Astrocyte (in vitro differentiated cells and primary cell): ENCODE results near the gene DDX27. TPM values are rescaled to one million over a fixed set of nuclear protein-coding genes. Genes with fewer than 3 reads are reported as not detected.
A peak's percentile ranks its signal among the peaks of the same experiment; 100 is the strongest.

ENCODE experiments used
- DNase-seq: peaks from one replicate; pipeline ENCODE4 v3.0.0-alpha.2; 2010; ENCODE audit warnings: low read depth
- FAIRE-seq: peaks from 2 replicates; lab custom pipeline; 2011; peaks lifted over from hg19 to GRCh38; lab: Jason Lieb, UNC
- H2AFZ ChIP-seq: 2 replicates; pipeline ENCODE4 v1.6.0; 2012; ENCODE audit warnings: low read depth, low read length, inconsistent platforms
- H3K27ac ChIP-seq: 2 replicates; pipeline ENCODE4 v1.5.1; 2011; ENCODE audit warnings: low read depth, low read length, inconsistent platforms
- H3K27me3 ChIP-seq: 2 replicates; pipeline ENCODE4 v1.6.0; 2011; ENCODE audit warnings: low read length, inconsistent platforms; ENCODE audit not compliant: insufficient read depth
- H3K36me3 ChIP-seq: 2 replicates; pipeline ENCODE4 v1.5.1; 2011; ENCODE audit warnings: low read length, inconsistent platforms; ENCODE audit not compliant: insufficient read depth
- H3K4me1 ChIP-seq: 2 replicates; pipeline ENCODE4 v1.5.1; 2011; ENCODE audit warnings: low read length, inconsistent platforms; ENCODE audit not compliant: insufficient read depth
- H3K4me2 ChIP-seq: 2 replicates; pipeline ENCODE4 v1.6.0; 2012; ENCODE audit warnings: low read length, inconsistent platforms
- H3K4me3 ChIP-seq: 2 replicates; pipeline ENCODE4 v1.5.1; 2011; ENCODE audit warnings: low read depth, mild to moderate bottlenecking, low read length, inconsistent platforms; ENCODE audit not compliant: insufficient read depth
- H3K79me2 ChIP-seq: 2 replicates; pipeline ENCODE4 v1.6.0; 2012; ENCODE audit warnings: mild to moderate bottlenecking, low read length, inconsistent platforms; ENCODE audit not compliant: insufficient read depth
- H3K9ac ChIP-seq: 2 replicates; pipeline ENCODE4 v1.6.0; 2012; ENCODE audit warnings: mild to moderate bottlenecking, low read length, inconsistent platforms
- H3K9me3 ChIP-seq: 2 replicates; pipeline ENCODE4 v1.5.1; 2012; ENCODE audit warnings: low read depth, mild to moderate bottlenecking, low read length, inconsistent platforms; ENCODE audit not compliant: insufficient read depth
- H4K20me1 ChIP-seq: 2 replicates; pipeline ENCODE4 v1.6.0; 2012; ENCODE audit warnings: low read length, inconsistent platforms; ENCODE audit not compliant: insufficient read depth
- H3K27ac Mint-ChIP-seq: one replicate; pipeline ENCODE4 v1.8.0; 2021; ENCODE audit warnings: mild to moderate bottlenecking, mixed read lengths; ENCODE audit not compliant: unreplicated experiment
- H3K27me3 Mint-ChIP-seq: one replicate; pipeline ENCODE4 v1.8.0; 2021; ENCODE audit warnings: low read depth, mixed read lengths; ENCODE audit not compliant: unreplicated experiment
- H3K36me3 Mint-ChIP-seq: one replicate; pipeline ENCODE4 v1.8.0; 2021; ENCODE audit warnings: low read depth, mixed read lengths; ENCODE audit not compliant: unreplicated experiment
- H3K4me1 Mint-ChIP-seq: one replicate; pipeline ENCODE4 v1.8.0; 2021; ENCODE audit warnings: low read depth, mixed read lengths; ENCODE audit not compliant: unreplicated experiment
- H3K4me3 Mint-ChIP-seq: one replicate; pipeline ENCODE4 v1.8.0; 2021; ENCODE audit warnings: mild to moderate bottlenecking, moderate library complexity, mixed read lengths; ENCODE audit not compliant: unreplicated experiment
- H3K9me3 Mint-ChIP-seq: one replicate; pipeline ENCODE4 v1.8.0; 2021; ENCODE audit warnings: mild to moderate bottlenecking, mixed read lengths; ENCODE audit not compliant: unreplicated experiment
- EZH2 ChIP-seq: IDR thresholded peaks from 2 replicates; pipeline ENCODE4 v1.6.1; 2012; ENCODE audit warnings: mild to moderate bottlenecking, low read length, inconsistent platforms; ENCODE audit not compliant: insufficient read depth
- total RNA-seq: library from RNA; stranded (reverse); gene quantifications from 2 replicates; pipeline ENCODE4 v1.2.1, GENCODE V29; 2021
- TF ChIP-seq, protein P1 (sequence below): IDR thresholded peaks from 2 replicates; pipeline ENCODE4 v1.5.1; 2011; ENCODE audit warnings: low read depth, mild to moderate bottlenecking, inconsistent platforms, low read length, moderate library complexity; ENCODE audit not compliant: insufficient read depth

The DDX27 gene
- total RNA-seq, 1 donor from 2014 or later = 38.3 TPM

DNA sequence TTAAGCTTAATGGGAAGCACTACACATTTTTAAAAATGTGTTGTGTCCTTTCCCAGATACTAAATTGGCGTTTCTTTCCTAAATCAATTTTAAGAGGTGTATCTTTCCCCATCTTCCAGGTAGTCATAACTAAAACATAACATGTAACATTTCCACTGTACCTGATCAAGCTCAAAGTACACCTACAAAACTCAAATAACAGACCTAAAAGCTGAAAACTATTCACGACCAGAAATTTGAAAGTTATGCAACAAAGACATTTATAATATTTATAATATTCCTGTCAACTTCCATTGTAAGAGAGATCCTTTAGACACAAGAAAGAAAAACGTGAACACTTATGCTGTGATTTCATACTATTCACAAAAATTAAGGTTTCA is 34.5 kb upstream of the DDX27 start:
- no peak for DNase-seq
- Histone ChIP-seq H4K20me1 (peaks cover 77% of the 10 kb centered on the region), H3K4me1 (peaks cover 8% of the 10 kb centered on the region), H3K27me3 (no peaks in the 10 kb centered on the region), H3K79me2 (peaks cover 83% of the 10 kb centered on the region), H3K4me2 (no peak overlapping the region), H3K36me3 (no peaks in the 10 kb centered on the region), H3K9me3 (no peaks in the 10 kb centered on the region), H2AFZ (no peak overlapping the region), H3K9ac (no peak overlapping the region), H3K4me3 (no peak overlapping the region), H3K27ac (no peak overlapping the region)
- no peak for TF ChIP-seq EZH2
- TF ChIP-seq, protein P1, sequence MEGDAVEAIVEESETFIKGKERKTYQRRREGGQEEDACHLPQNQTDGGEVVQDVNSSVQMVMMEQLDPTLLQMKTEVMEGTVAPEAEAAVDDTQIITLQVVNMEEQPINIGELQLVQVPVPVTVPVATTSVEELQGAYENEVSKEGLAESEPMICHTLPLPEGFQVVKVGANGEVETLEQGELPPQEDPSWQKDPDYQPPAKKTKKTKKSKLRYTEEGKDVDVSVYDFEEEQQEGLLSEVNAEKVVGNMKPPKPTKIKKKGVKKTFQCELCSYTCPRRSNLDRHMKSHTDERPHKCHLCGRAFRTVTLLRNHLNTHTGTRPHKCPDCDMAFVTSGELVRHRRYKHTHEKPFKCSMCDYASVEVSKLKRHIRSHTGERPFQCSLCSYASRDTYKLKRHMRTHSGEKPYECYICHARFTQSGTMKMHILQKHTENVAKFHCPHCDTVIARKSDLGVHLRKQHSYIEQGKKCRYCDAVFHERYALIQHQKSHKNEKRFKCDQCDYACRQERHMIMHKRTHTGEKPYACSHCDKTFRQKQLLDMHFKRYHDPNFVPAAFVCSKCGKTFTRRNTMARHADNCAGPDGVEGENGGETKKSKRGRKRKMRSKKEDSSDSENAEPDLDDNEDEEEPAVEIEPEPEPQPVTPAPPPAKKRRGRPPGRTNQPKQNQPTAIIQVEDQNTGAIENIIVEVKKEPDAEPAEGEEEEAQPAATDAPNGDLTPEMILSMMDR = no peak
- Mint-ChIP-seq H3K36me3 (peaks cover 3% of the 10 kb centered on the region), H3K9me3 (no peaks in the 10 kb centered on the region), H3K27ac (no peak overlapping the region), H3K4me3 (peak overlapping the region; percentile 41), H3K4me1 (peaks cover 27% of the 10 kb centered on the region), H3K27me3 (no peaks in the 10 kb centered on the region)
- FAIRE-seq = no peak

DNA sequence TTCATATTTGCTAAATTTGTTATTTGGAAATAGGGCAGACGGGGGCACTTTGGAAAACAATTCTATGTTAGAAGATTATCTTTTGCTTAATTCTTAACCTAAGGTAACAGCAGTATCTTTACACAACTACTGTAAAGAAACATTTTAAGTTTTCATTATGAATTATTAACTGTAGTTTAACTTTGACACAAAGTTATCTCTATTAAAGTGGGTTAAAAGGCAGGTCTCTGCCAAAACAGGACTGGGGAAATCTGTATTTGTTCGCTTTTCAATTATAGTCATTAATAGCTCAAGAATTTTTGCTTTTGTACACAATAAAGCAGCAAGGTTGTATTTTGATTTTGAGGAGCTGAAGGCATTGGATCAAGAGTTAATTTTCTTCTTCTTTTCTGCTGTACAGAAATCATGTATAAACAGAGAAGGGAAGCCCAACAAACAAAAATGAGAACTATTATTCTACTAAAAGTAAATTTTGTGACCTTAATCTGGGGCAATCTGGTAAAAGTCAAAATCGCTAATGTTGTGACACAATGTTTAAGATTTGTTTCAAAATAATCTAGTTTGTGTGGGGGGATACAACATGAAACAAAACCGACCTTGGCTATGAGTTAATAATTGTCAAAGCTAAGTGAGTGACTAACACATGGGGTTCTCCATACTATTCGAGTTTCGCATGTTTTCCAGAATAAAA is 34.0 kb upstream of the DDX27 start:
- no peak overlapping the region for H3K4me3 ChIP-seq
- Mint-ChIP-seq H3K9me3 (no peaks in the 10 kb centered on the region), H3K27ac (no peak overlapping the region), H3K27me3 (no peaks in the 10 kb centered on the region), H3K4me3 (peak overlapping the region; percentile 70), H3K4me1 (peaks cover 24% of the 10 kb centered on the region), H3K36me3 (peaks cover 4% of the 10 kb centered on the region)
- no peak overlapping the region for H3K4me2 ChIP-seq
- H3K9me3 ChIP-seq = no peaks in the 10 kb centered on the region
- no peak for FAIRE-seq
- no peak for DNase-seq
- TF ChIP-seq EZH2 = no peak
- TF ChIP-seq, protein P1 = no peak
- H3K79me2 ChIP-seq = peaks cover 78% of the 10 kb centered on the region
- H3K9ac ChIP-seq = no peak overlapping the region
- H3K27ac ChIP-seq = no peak overlapping the region
- no peaks in the 10 kb centered on the region for H3K27me3 ChIP-seq
- no peaks in the 10 kb centered on the region for H3K36me3 ChIP-seq
- H4K20me1 ChIP-seq = peaks cover 72% of the 10 kb centered on the region
- H3K4me1 ChIP-seq = peaks cover 8% of the 10 kb centered on the region
- H2AFZ ChIP-seq = no peak overlapping the region
